GM18507 (cell line): ENCODE data around the gene ERC1.
"Not testable (repeated sequence)": the region's sequence is repeated elsewhere in the genome, so short reads cannot be mapped to it uniquely, and the experiment has no call there.

ENCODE experiments used
- DNase-seq: peaks from one replicate; pipeline ENCODE4 v3.0.0; 2011; ENCODE audit warnings: low read depth; ENCODE audit not compliant: insufficient read length; ENCODE audit errors: extremely low spot score
- FAIRE-seq: peaks from 2 replicates; lab custom pipeline; 2011; peaks lifted over from hg19 to GRCh38; lab: Jason Lieb, UNC

Gene ERC1

GRCh38 chr12:1170411-1170810 lies 179.4 kb downstream of the ERC1 start:
- no peak for FAIRE-seq
- DNase-seq = no peak

- FAIRE-seq (no peak), DNase-seq (no peak)
Observed at GRCh38 chr12:1171657-1172408, 180.8 kb downstream of the ERC1 start.

- DNase-seq = no peak
- FAIRE-seq = no peak
Observed at GRCh38 chr12:1173781-1174617, 183.0 kb downstream of the ERC1 start.

- FAIRE-seq = no peak
Observed at GRCh38 chr12:1174659-1175058, 183.6 kb downstream of the ERC1 start.

GRCh38 chr12:1176191-1176590 lies 185.2 kb downstream of the ERC1 start:
- DNase-seq (no peak), FAIRE-seq (no peak)

More at GRCh38 chr12:1174659-1175058, 183.6 kb downstream of the ERC1 start:
- no peak for DNase-seq

GRCh38 chr12:1179128-1179527 lies 188.1 kb downstream of the ERC1 start:
- DNase-seq (no peak), FAIRE-seq (no peak)

- no peak for DNase-seq
- no peak for FAIRE-seq
Observed at GRCh38 chr12:1182069-1182468, 191.0 kb downstream of the ERC1 start.

- DNase-seq (no peak), FAIRE-seq (no peak)
Observed at GRCh38 chr12:1184402-1184801, 193.4 kb downstream of the ERC1 start.

GRCh38 chr12:1185460-1186182 lies 194.6 kb downstream of the ERC1 start:
- peak; percentile 78 for FAIRE-seq
- DNase-seq = no peak

- DNase-seq (no peak), FAIRE-seq (no peak)
Observed at GRCh38 chr12:1186298-1186697, 195.3 kb downstream of the ERC1 start.

- FAIRE-seq (no peak), DNase-seq (no peak)
Observed at GRCh38 chr12:1188016-1188415, 197.0 kb downstream of the ERC1 start.

- FAIRE-seq = no peak
Observed at GRCh38 chr12:1189163-1189562, 198.1 kb downstream of the ERC1 start.

GRCh38 chr12:1195513-1195912 lies 204.5 kb downstream of the ERC1 start:
- no peak for DNase-seq
- FAIRE-seq = no peak

More at GRCh38 chr12:1189163-1189562, 198.1 kb downstream of the ERC1 start:
- DNase-seq = no peak

- DNase-seq = no peak
- no peak for FAIRE-seq
Observed at GRCh38 chr12:1197264-1198018, 206.4 kb downstream of the ERC1 start.

- not testable (repeated sequence) for FAIRE-seq, DNase-seq
Observed at GRCh38 chr12:1198854-1199253, 207.8 kb downstream of the ERC1 start.

- FAIRE-seq (no peak), DNase-seq (no peak)
Observed at GRCh38 chr12:1199700-1200099, 208.7 kb downstream of the ERC1 start.

GRCh38 chr12:1201030-1201429 lies 210.0 kb downstream of the ERC1 start:
- no peak for FAIRE-seq
- DNase-seq = no peak

GRCh38 chr12:1201886-1202285 lies 210.9 kb downstream of the ERC1 start:
- DNase-seq (no peak), FAIRE-seq (peak; percentile 12)

- DNase-seq (no peak), FAIRE-seq (peak; percentile 56)
Observed at GRCh38 chr12:1203735-1204019, 212.7 kb downstream of the ERC1 start.
